HFF-Myc (cell line): ENCODE data around the gene SDHC.
"Not testable (repeated sequence)": the region's sequence is repeated elsewhere in the genome, so short reads cannot be mapped to it uniquely, and the experiment has no call there.

Experiments used
- DNase-seq: peaks from one replicate; pipeline ENCODE4 v3.0.0-alpha.2; 2011; ENCODE audit warnings: low read depth; ENCODE audit errors: extremely low read depth
- H3K4me3 ChIP-seq: replicated peaks from 2 replicates; pipeline ENCODE4 v1.5.1; 2011; ENCODE audit warnings: low read depth, mild to moderate bottlenecking, control low read depth, low read length
- CTCF ChIP-seq: IDR thresholded peaks from 2 replicates; pipeline ENCODE4 v1.5.1; 2012; ENCODE audit warnings: mild to moderate bottlenecking, low read depth, low read length, control low read depth; ENCODE audit errors: missing control alignments

Gene SDHC

GRCh38 chr1:161389691-161390558, 75.7 kb downstream of the SDHC start:
- H3K4me3 ChIP-seq = peak overlapping the region; percentile 70
- DNase-seq = peak; percentile 90
- no peak for TF ChIP-seq CTCF

GRCh38 chr1:161390559-161390858, 76.3 kb downstream of the SDHC start:
- H3K4me3 ChIP-seq = peak overlapping the region; percentile 70
- no peak for TF ChIP-seq CTCF
- no peak for DNase-seq

- DNase-seq, H3K4me3 ChIP-seq: not testable (repeated sequence)
These were observed 77.0 kb downstream of the SDHC start for GRCh38 chr1:161391136-161391535.

GRCh38 chr1:161391611-161392010, 77.4 kb downstream of the SDHC start:
- TF ChIP-seq CTCF = no peak
- no peak overlapping the region for H3K4me3 ChIP-seq
- DNase-seq = no peak

- DNase-seq = no peak
- no peak for TF ChIP-seq CTCF
- no peak overlapping the region for H3K4me3 ChIP-seq
These were observed 79.0 kb downstream of the SDHC start for GRCh38 chr1:161393151-161393550.

- not testable (repeated sequence) for DNase-seq, H3K4me3 ChIP-seq
These were observed 82.9 kb downstream of the SDHC start for GRCh38 chr1:161397038-161397437.

- TF ChIP-seq CTCF = no peak
- H3K4me3 ChIP-seq = peak overlapping the region; percentile 73
- DNase-seq = no peak
These were observed 84.7 kb downstream of the SDHC start for GRCh38 chr1:161398900-161399256.
